ENCODE measurements around the gene CCT3.

CCT3 gene

GRCh38 chr1:156320560-156320959, 17.5 kb downstream of the CCT3 start:
- no peak for DNase-seq

GRCh38 chr1:156319664-156320063, 18.4 kb downstream of the CCT3 start:
- no peak for DNase-seq

GRCh38 chr1:156316909-156317308, 21.2 kb downstream of the CCT3 start:
- no peak for DNase-seq

- DNase-seq, result no peak
These were observed 27.1 kb downstream of the CCT3 start for GRCh38 chr1:156310962-156311361.

- no peak for DNase-seq
These were observed 30.0 kb downstream of the CCT3 start for GRCh38 chr1:156308078-156308477.

GRCh38 chr1:156305215-156305614, 32.9 kb downstream of the CCT3 start:
- DNase-seq, result no peak

- DNase-seq, result no peak
These were observed 34.9 kb downstream of the CCT3 start for GRCh38 chr1:156303241-156303640.

GRCh38 chr1:156298852-156299357, 39.2 kb downstream of the CCT3 start, which contains the start of gene VHLL:
Gene VHLL, minus strand, starts transcription at chr1:156299307. Its CDS starts 118 bp downstream, at chr1:156299189.
- no peak for DNase-seq

- peak; percentile 44 for DNase-seq
These were observed 42.6 kb downstream of the CCT3 start, which contains the start of gene GLMP for GRCh38 chr1:156295391-156295947. Gene GLMP, minus strand, starts transcription at chr1:156295679. Its CDS starts 34 bp downstream, at chr1:156295645.

- DNase-seq, result no peak
These were observed 44.2 kb downstream of the CCT3 start for GRCh38 chr1:156293895-156294294.

GRCh38 chr1:156293098-156293434, 45.0 kb downstream of the CCT3 start:
- no peak for DNase-seq

- DNase-seq, result no peak
These were observed 46.6 kb downstream of the CCT3 start for GRCh38 chr1:156291226-156292061.

- no peak for DNase-seq
These were observed 48.2 kb downstream of the CCT3 start for GRCh38 chr1:156289857-156290256.

GRCh38 chr1:156286061-156286460, 52.0 kb downstream of the CCT3 start:
- no peak for DNase-seq

GRCh38 chr1:156285437-156285836, 52.7 kb downstream of the CCT3 start:
- no peak for DNase-seq

- no peak for DNase-seq
These were observed 53.3 kb downstream of the CCT3 start for GRCh38 chr1:156284757-156285156.

GRCh38 chr1:156284112-156284511, 54.0 kb downstream of the CCT3 start, which contains the start of gene TMEM79:
Gene TMEM79, plus strand, starts transcription at chr1:156284325. Its CDS starts 902 bp downstream, at chr1:156285227.
- DNase-seq, result no peak

- no peak for DNase-seq
These were observed 54.6 kb downstream of the CCT3 start for GRCh38 chr1:156283521-156283920.

- peak; percentile 92 for DNase-seq
These were observed 55.4 kb downstream of the CCT3 start, which contains the start of gene SMG5 for GRCh38 chr1:156282479-156283222. Gene SMG5, minus strand, starts transcription at chr1:156282825. Its CDS starts 145 bp downstream, at chr1:156282680.

GRCh38 chr1:156281693-156282478, 56.2 kb downstream of the CCT3 start:
- no peak for DNase-seq

GRCh38 chr1:156281281-156281680, 56.8 kb downstream of the CCT3 start:
- peak; percentile 2 for DNase-seq

- no peak for DNase-seq
These were observed 58.3 kb downstream of the CCT3 start for GRCh38 chr1:156279837-156280236.

Measured in activated effector memory CD4-positive, alpha-beta T cell treated with Interleukin-2 at 50 U/mL for 16 hours (primary cell).